ENCODE measurements around the gene BACE1. TPM values are rescaled to one million over a fixed set of nuclear protein-coding genes. Genes with fewer than 3 reads are reported as not detected.
"Not testable (repeated sequence)": the region's sequence is repeated elsewhere in the genome, so short reads cannot be mapped to it uniquely, and the experiment has no call there.

BACE1 gene
- total RNA-seq, 1 experiment from 2014 or later, result 13.7 TPM

DNA sequence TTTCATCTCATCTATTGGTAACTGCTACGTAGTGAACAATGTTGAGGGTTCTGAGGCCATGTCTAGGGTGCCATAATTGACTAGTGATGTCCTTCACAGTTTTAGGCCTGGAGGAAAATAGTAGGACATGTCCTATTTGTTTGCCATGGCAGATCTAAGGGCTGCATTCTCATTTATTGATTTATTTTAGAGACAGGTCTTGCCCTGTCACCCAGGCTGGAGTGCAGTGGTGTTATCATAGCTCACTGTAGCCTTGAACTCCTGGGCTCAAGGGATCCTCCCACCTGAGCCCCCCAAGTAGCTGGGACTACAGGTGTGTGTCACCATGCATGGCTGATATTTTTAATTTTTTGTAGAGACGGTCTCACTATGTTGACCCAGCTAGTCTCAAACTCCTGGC, 16.8 kb upstream of the BACE1 start:
- H3K27ac ChIP-seq (ENCODE audit: low read depth, low read length, poor library complexity, severe bottlenecking), result no peak overlapping the region
- intact Hi-C loops (cut with micrococcal nuclease; ENCODE audit: unreplicated experiment), result no loop called here
- CTCF ChIA-PET, result no interaction called here

DNA sequence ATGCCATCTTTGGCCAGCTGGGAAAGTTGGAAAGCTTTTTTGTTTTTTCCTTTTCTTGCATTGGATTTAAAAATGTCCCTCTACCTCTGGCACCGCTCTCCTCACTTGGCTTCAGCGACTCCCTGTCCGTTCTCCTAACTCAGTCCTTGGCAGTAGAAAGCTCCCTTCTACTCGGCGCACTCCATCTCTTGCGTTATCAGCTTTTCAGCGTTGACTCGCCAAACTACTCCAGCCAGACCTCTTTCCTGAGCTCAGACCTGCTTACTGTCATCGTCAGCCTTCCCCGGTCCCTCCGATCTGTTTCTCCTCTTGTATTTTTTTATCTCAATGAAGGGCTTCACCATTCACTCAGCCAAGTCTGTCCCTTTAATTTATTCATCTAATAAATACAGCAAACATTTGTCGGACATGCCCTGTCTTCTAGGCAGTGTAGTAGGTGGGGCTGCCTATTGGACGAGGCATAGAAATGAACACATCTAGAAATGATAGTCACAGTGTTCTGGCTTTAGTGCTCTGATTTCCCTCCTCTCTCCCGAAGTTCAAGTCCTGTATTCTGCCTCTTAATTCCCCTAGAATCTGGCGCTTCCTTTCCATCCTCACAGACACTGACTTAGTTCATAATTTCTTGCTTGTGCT, 12.4 kb upstream of the BACE1 start:
- Histone ChIP-seq H3K4me3 (ENCODE audit: low read depth, low read length, poor library complexity, severe bottlenecking) (peak overlapping the region; percentile 65), H3K27ac (ENCODE audit: low read depth, low read length, poor library complexity, severe bottlenecking) (peak overlapping the region; percentile 78), H3K36me3 (ENCODE audit: insufficient read depth, low read length, poor library complexity, severe bottlenecking) (no peaks in the 10 kb centered on the region), H3K4me1 (ENCODE audit: insufficient read depth, low read length, poor library complexity, severe bottlenecking) (peaks cover 7% of the 10 kb centered on the region), H3K27me3 (replicated peaks; ENCODE audit: insufficient read depth, low read depth, low read length, poor library complexity) (no peaks in the 10 kb centered on the region), H3K9me3 (ENCODE audit: low read depth, low read length, poor library complexity, severe bottlenecking) (no peaks in the 10 kb centered on the region)
- POLR2A ChIA-PET (ENCODE audit: low non-redundant PET), result interaction anchor here (0.6 kb wide), 1 partner anchor 32 kb away, joined by 30 read pairs; no protein-coding TSS in a partner anchor
- no peak for TF ChIP-seq EZH2 (IDR thresholded peaks at IDR 0.05; ENCODE audit: borderline replicate concordance, low read depth, low read length, poor library complexity, severe bottlenecking)
- TF ChIP-seq, protein P1, sequence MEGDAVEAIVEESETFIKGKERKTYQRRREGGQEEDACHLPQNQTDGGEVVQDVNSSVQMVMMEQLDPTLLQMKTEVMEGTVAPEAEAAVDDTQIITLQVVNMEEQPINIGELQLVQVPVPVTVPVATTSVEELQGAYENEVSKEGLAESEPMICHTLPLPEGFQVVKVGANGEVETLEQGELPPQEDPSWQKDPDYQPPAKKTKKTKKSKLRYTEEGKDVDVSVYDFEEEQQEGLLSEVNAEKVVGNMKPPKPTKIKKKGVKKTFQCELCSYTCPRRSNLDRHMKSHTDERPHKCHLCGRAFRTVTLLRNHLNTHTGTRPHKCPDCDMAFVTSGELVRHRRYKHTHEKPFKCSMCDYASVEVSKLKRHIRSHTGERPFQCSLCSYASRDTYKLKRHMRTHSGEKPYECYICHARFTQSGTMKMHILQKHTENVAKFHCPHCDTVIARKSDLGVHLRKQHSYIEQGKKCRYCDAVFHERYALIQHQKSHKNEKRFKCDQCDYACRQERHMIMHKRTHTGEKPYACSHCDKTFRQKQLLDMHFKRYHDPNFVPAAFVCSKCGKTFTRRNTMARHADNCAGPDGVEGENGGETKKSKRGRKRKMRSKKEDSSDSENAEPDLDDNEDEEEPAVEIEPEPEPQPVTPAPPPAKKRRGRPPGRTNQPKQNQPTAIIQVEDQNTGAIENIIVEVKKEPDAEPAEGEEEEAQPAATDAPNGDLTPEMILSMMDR (conservative IDR thresholded peaks at IDR 0.05; ENCODE audit: low read depth, low read length), result no peak
- intact Hi-C loops (cut with micrococcal nuclease; ENCODE audit: unreplicated experiment), result no loop called here
- no peak for DNase-seq (ENCODE audit: low spot score)
- no TSS peak for BruUV-seq (replicated peaks)
- CTCF ChIA-PET, result no interaction called here

More for the DNA sequence above, 16.8 kb upstream of the BACE1 start:
- H3K36me3 ChIP-seq (ENCODE audit: insufficient read depth, low read length, poor library complexity, severe bottlenecking), result no peaks in the 10 kb centered on the region
- TF ChIP-seq, protein P1 (conservative IDR thresholded peaks at IDR 0.05; ENCODE audit: low read depth, low read length), result no peak
- no peak for TF ChIP-seq EZH2 (IDR thresholded peaks at IDR 0.05; ENCODE audit: borderline replicate concordance, low read depth, low read length, poor library complexity, severe bottlenecking)
- no peaks in the 10 kb centered on the region for H3K27me3 ChIP-seq (replicated peaks; ENCODE audit: insufficient read depth, low read depth, low read length, poor library complexity)
- BruUV-seq (replicated peaks), result no TSS peak
- no peak for DNase-seq (ENCODE audit: low spot score)
- peaks cover 7% of the 10 kb centered on the region for H3K4me1 ChIP-seq (ENCODE audit: insufficient read depth, low read length, poor library complexity, severe bottlenecking)
- no peaks in the 10 kb centered on the region for H3K9me3 ChIP-seq (ENCODE audit: low read depth, low read length, poor library complexity, severe bottlenecking)
- POLR2A ChIA-PET (ENCODE audit: low non-redundant PET), result no interaction called here
- H3K4me3 ChIP-seq (ENCODE audit: low read depth, low read length, poor library complexity, severe bottlenecking), result no peak overlapping the region

DNA sequence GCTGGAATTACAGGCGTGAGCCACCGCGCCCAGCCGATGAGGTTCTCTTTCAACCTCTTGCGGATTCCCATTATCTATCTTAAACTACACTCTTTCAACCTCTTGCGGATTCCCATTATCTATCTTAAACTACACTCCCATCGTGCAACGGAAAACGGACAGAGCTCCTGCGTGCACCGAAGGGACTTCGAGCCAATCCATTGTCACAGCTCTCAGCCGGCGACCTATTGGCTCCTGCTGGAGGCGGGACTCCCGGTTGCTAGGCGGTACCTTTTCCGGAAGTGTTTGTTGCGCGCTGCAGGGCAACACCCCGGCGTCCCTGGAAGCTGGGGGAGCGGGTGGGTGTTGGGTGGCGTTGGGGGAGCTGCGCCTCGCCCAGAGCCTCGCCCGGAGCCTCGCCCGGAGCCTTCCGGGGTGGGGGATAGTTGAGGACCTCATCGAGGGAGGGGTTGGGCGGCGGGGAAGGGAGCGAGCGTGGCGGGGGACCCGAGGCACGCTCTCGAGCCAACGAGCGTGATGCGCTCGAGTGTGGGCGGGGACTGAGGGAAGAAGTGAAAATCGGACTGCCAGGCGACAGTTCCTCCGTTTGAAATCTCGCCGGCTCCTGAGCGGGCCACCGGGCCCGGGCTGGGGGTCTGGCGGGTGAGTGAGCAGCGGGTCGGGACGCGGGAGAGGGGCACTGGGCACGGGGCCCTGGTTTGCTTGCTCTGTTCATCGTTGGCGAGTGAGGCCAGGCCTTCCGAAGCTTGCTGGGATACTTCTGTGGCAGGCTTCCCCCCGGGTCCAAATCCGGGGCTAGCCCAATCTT, 11.7 kb upstream of the BACE1 start, which contains the start of gene CEP164:
TSS of gene CEP164 (plus strand) at position 288 of the 808 bp plus-strand sequence. CDS start 10,733 bp downstream, outside the sequence.
- POLR2A ChIA-PET (ENCODE audit: low non-redundant PET), result interaction anchor here (0.6 to 1.0 kb wide), 4 partner anchors 12 to 1083 kb away, joined by 3 to 34 read pairs (median 4); partner anchors contain the start of gene BACE1
- Histone ChIP-seq H3K9me3 (ENCODE audit: low read depth, low read length, poor library complexity, severe bottlenecking) (no peaks in the 10 kb centered on the region), H3K4me1 (ENCODE audit: insufficient read depth, low read length, poor library complexity, severe bottlenecking) (peaks cover 7% of the 10 kb centered on the region), H3K27ac (ENCODE audit: low read depth, low read length, poor library complexity, severe bottlenecking) (peak within 1 kb of the TSS; percentile 78), H3K4me3 (ENCODE audit: low read depth, low read length, poor library complexity, severe bottlenecking) (peak within 1 kb of the TSS; percentile 65), H3K27me3 (replicated peaks; ENCODE audit: insufficient read depth, low read depth, low read length, poor library complexity) (no peaks in the 10 kb centered on the region), H3K36me3 (ENCODE audit: insufficient read depth, low read length, poor library complexity, severe bottlenecking) (no peaks in the 10 kb centered on the region)
- DNase-seq (ENCODE audit: low spot score), result peak; percentile 99
- intact Hi-C loops (cut with micrococcal nuclease; ENCODE audit: unreplicated experiment), result loop anchor here (1.0 to 2.0 kb wide), 2 partner anchors 11 to 95 kb away; partner anchors contain the start of genes BACE1, PCSK7 and RNF214
- no peak for TF ChIP-seq EZH2 (IDR thresholded peaks at IDR 0.05; ENCODE audit: borderline replicate concordance, low read depth, low read length, poor library complexity, severe bottlenecking)
- TF ChIP-seq, protein P1 (conservative IDR thresholded peaks at IDR 0.05; ENCODE audit: low read depth, low read length), result no peak
- no TSS peak for BruUV-seq (replicated peaks)
- CTCF ChIA-PET, result interaction anchor here (0.8 kb wide), 1 partner anchor 11 kb away, joined by 3 read pairs; no protein-coding TSS in a partner anchor

DNA sequence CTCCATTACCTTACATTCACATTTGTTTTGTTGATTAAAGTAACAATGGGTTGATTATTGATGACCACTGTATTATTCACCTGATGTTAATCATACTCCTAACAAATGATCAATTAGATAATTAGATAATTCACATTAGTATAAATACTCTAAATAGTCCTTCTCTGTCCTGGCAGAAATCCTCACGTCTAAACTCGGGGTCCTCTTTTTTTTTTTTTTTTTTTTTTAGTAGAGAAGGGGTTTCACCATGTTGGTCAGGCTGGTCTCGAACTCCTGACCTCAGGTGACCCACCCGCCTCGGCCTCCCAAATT, 11.2 kb upstream of the BACE1 start:
- not testable (repeated sequence) for H3K9me3 ChIP-seq (ENCODE audit: low read depth, low read length, poor library complexity, severe bottlenecking); H3K27me3 ChIP-seq (replicated peaks; ENCODE audit: insufficient read depth, low read depth, low read length, poor library complexity); BruUV-seq (replicated peaks); DNase-seq (ENCODE audit: low spot score); H3K36me3 ChIP-seq (ENCODE audit: insufficient read depth, low read length, poor library complexity, severe bottlenecking); H3K27ac ChIP-seq (ENCODE audit: low read depth, low read length, poor library complexity, severe bottlenecking); H3K4me1 ChIP-seq (ENCODE audit: insufficient read depth, low read length, poor library complexity, severe bottlenecking)
- intact Hi-C loops (cut with micrococcal nuclease; ENCODE audit: unreplicated experiment), result loop anchor here (1.0 to 2.0 kb wide), 2 partner anchors 11 to 94 kb away; partner anchors contain the start of genes BACE1, PCSK7 and RNF214
- ChIA-PET POLR2A (ENCODE audit: low non-redundant PET) (interaction anchor here (0.7 to 1.0 kb wide), 3 partner anchors 11 to 1083 kb away, joined by 3 to 34 read pairs (median 4); partner anchors contain the start of gene BACE1), CTCF (interaction anchor here (0.8 kb wide), 1 partner anchor 10 kb away, joined by 3 read pairs; no protein-coding TSS in a partner anchor)
- H3K4me3 ChIP-seq (ENCODE audit: low read depth, low read length, poor library complexity, severe bottlenecking), result peak overlapping the region; percentile 65

Data from A673 (cell line).